Lower leg skin (tissue), 3 donors: ENCODE measurements around the gene ARHGAP35.

Experiments
- POLR2A ChIP-seq, 2 donors: fragments of 450-650 bp; IDR thresholded peaks; one replicate each; pipeline ENCODE4 v1.6.1; 2016 to 2017; ENCODE audit warnings: antibody characterized with exemption in 2 of 2, mild to moderate bottlenecking in 1 of 2, moderate library complexity in 1 of 2
- TF ChIP-seq, protein P1 (sequence below), 3 donors: fragments of 450-650 bp; IDR thresholded peaks; one replicate each; pipeline ENCODE4 v1.5.1; 2016; ENCODE audit warnings: antibody characterized with exemption in 3 of 3, mild to moderate bottlenecking in 3 of 3, moderate library complexity in 2 of 3

DNA sequence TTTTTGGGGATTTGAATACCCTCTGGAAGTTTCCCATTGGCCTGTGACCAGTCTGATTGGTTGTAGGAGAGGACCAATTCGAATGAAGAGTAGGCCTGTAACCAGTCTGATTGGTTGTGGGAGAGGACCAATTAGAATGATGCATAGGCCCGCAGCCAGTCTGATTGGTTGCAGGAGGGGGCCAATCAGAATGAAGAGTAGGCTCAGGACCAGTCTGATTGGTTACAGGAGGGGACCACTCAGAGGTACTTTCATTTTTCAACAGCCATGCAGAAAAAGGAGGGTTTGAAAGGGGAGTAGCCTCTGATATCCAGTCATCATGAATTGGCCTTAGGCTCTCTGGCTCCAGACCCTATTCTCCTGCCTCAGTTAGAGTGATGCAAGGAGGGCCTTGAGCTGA is 42.0 kb upstream of the ARHGAP35 start:
- TF ChIP-seq, protein P1, sequence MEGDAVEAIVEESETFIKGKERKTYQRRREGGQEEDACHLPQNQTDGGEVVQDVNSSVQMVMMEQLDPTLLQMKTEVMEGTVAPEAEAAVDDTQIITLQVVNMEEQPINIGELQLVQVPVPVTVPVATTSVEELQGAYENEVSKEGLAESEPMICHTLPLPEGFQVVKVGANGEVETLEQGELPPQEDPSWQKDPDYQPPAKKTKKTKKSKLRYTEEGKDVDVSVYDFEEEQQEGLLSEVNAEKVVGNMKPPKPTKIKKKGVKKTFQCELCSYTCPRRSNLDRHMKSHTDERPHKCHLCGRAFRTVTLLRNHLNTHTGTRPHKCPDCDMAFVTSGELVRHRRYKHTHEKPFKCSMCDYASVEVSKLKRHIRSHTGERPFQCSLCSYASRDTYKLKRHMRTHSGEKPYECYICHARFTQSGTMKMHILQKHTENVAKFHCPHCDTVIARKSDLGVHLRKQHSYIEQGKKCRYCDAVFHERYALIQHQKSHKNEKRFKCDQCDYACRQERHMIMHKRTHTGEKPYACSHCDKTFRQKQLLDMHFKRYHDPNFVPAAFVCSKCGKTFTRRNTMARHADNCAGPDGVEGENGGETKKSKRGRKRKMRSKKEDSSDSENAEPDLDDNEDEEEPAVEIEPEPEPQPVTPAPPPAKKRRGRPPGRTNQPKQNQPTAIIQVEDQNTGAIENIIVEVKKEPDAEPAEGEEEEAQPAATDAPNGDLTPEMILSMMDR (IDR thresholded peaks at IDR 0.05) = no peak
- no peak for TF ChIP-seq POLR2A (IDR thresholded peaks at IDR 0.05)
